Body of pancreas (tissue), 4 donors: ENCODE data around the gene KATNIP.

ENCODE experiments used
- POLR2A ChIP-seq, 3 donors: fragments of 450-650 bp; IDR thresholded peaks; one replicate each; pipeline ENCODE4 v1.6.1; 2016; ENCODE audit warnings: antibody characterized with exemption in 3 of 3, mild to moderate bottlenecking in 2 of 3
- TF ChIP-seq, protein P1 (sequence below), 7 experiments: fragments of 450-650 bp in 4 of 7; fragments of 200-600 bp in 3 of 7; sonication (generic) in 3 of 7; IDR thresholded peaks; one replicate each; pipeline ENCODE4 v1.5.1; 2016 to 2019; ENCODE audit warnings: antibody characterized with exemption in 7 of 7

DNA sequence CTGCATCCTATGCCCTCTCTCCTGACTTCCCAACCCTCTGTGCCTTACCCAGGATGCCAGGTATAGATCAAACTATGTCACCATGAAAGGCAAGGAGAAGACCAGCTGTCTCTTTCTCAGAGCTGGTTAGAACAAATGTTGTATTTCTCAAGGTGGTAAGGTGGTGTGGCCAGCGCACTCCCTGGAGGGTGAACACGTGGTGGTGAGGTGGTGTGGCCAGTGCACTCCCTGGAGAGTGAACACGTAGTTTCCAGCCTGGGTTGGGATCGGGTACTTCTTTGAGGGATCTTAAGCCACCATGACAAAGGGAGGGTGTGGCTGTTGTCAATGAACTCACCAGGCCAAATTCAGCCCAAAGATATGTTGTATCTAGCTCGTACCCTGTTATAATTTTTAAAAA lies 26.8 kb downstream of the KATNIP start:
- TF ChIP-seq, protein P1, sequence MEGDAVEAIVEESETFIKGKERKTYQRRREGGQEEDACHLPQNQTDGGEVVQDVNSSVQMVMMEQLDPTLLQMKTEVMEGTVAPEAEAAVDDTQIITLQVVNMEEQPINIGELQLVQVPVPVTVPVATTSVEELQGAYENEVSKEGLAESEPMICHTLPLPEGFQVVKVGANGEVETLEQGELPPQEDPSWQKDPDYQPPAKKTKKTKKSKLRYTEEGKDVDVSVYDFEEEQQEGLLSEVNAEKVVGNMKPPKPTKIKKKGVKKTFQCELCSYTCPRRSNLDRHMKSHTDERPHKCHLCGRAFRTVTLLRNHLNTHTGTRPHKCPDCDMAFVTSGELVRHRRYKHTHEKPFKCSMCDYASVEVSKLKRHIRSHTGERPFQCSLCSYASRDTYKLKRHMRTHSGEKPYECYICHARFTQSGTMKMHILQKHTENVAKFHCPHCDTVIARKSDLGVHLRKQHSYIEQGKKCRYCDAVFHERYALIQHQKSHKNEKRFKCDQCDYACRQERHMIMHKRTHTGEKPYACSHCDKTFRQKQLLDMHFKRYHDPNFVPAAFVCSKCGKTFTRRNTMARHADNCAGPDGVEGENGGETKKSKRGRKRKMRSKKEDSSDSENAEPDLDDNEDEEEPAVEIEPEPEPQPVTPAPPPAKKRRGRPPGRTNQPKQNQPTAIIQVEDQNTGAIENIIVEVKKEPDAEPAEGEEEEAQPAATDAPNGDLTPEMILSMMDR (IDR thresholded peaks at IDR 0.05) = no peak
- peak in 1 of 3 donors; percentile 43 for TF ChIP-seq POLR2A (IDR thresholded peaks at IDR 0.05)
